H1 (cell line): ENCODE results near the gene FTCDNL1. TPM values are rescaled to one million over a fixed set of nuclear protein-coding genes. Genes with fewer than 3 reads are reported as not detected.

ENCODE experiments used
- ASH2L ChIP-seq: fragments of 200-600, 300-600 bp; sonication (generic); IDR thresholded peaks from one replicate; pipeline ENCODE4 v1.7.1; 2017; ENCODE audit warnings: low read length
- BACH1 ChIP-seq: IDR thresholded peaks from 2 replicates; pipeline ENCODE4 v1.6.1; 2012; ENCODE audit warnings: low read length, improper control_type of control experiment
- CTCF ChIP-seq, 3 experiments: IDR thresholded peaks; 1 replicate in 2 of 3; 2 replicates in 1 of 3; pipeline versions ENCODE4 v1.5.1 to v1.6.1; 2011; ENCODE audit warnings: low read length in 3 of 3, mild to moderate bottlenecking in 3 of 3, inconsistent platforms in 2 of 3, low read depth in 1 of 3, moderate library complexity in 1 of 3; ENCODE audit not compliant: insufficient read depth in 1 of 3; ENCODE audit errors: control extremely low read depth in 1 of 3
- PHF8 ChIP-seq: fragments of 200-600 bp; sonication (generic); conservative IDR thresholded peaks from 2 replicates; pipeline ENCODE4 v1.7.1; 2012; ENCODE audit warnings: low read depth, mild to moderate bottlenecking, inconsistent platforms, low read length, moderate library complexity
- RAD21 ChIP-seq, 2 experiments: IDR thresholded peaks in 1 of 2; conservative IDR thresholded peaks in 1 of 2; 2 replicates each; pipeline ENCODE4 v1.6.1; 2011; ENCODE audit warnings: low read depth in 2 of 2, low read length in 2 of 2, improper control_type of control experiment in 1 of 2, inconsistent platforms in 1 of 2, mild to moderate bottlenecking in 1 of 2, moderate library complexity in 1 of 2
- SP2 ChIP-seq: IDR thresholded peaks from 2 replicates; pipeline ENCODE4 v1.6.1; 2012; ENCODE audit warnings: mild to moderate bottlenecking, low read length, inconsistent platforms
- SUZ12 ChIP-seq: fragments of 200-600 bp; sonication (generic); IDR thresholded peaks from 2 replicates; pipeline ENCODE4 v1.6.1; 2012; ENCODE audit warnings: mild to moderate bottlenecking, inconsistent platforms, low read length, moderate library complexity, mixed read lengths
- polyA plus RNA-seq, 7 experiments: library from polyadenylated mRNA; depleted of rRNA in 3 of 7; stranded (reverse) in 5 of 7; unstranded in 2 of 7; fragments of >200 nt in 5 of 7; fragments of 200-250 nt in 2 of 7; gene quantifications; 1 replicate in 5 of 7; 2 replicates in 1 of 7; 4 replicates in 1 of 7; pipeline versions ENCODE4 v1.2.1 to v1.2.3, GENCODE V29; 2011 to 2013; ENCODE audit warnings: missing spikeins in 2 of 7, mixed read lengths in 2 of 7
- total RNA-seq: library from RNA; stranded (reverse); fragmentation: NEBNext Ultra II Directional; extraction: Animal tissue kit (Norgen Biotek cat#: 25700); gene quantifications from 2 replicates; pipeline ENCODE4 v1.2.1, GENCODE V29; 2021
- TF ChIP-seq, protein P1 (sequence below): IDR thresholded peaks from 2 replicates; pipeline ENCODE4 v1.6.1; 2011; ENCODE audit warnings: low read depth, mild to moderate bottlenecking, low read length; ENCODE audit not compliant: insufficient read depth

The FTCDNL1 gene
- total and polyA plus RNA-seq, 2 of the 8 experiments (the other 6 are each of a cell fraction or from before 2014, with no cell fraction given), result 0.41 to 0.97 TPM

DNA sequence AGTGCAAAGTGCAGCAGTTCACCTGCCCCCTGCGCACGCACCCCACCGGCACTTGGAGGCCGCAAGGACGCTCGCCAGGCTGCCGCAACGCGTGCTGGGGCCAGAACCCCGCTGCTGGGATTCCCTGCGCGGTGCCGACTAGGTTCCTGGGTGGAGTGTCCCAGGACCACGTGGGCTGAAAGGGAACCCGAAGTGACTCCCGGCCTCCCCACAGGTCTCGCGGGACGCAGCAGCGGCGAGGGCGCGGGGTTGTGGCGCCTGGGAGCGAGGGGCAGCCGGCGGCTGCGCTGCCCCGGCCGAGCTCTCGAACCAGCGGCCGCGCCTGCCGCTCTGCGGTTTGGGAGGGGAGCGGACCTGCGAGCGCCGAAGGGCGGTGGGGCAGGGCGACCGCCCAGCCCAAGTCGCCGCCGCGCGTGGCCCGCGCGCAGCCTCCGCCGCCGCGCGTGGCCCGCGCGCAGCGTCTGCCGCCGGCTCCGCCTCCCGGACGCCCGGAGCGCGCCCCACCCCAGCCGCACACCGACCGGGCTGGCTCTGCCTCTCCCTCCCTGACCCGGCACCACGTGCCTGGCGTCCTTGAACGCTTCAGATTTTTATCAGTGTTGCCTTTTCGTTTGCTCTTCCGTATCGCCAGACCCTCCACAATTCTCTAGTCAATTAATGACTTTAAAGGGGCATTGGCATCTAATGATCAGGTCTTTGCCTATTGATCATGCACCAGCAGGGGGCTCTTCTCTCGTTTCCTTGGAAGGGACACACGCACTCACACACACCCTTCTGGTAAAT is at the start of gene FTCDNL1 (continued):
- TF ChIP-seq PHF8, result peak; percentile 61; the same call in 1 of the 2 replicates
- peak; percentile 83 for TF ChIP-seq ASH2L
- TF ChIP-seq BACH1, result 0 out of 2 replicates have a peak, but pooled peaks have one; percentile 6
- peak; percentile 4 to 52 (median 44) for TF ChIP-seq CTCF (IDR thresholded peaks at IDR 0.05; ENCODE audit: control extremely low read depth in 1 of 3, insufficient read depth in 1 of 3, low read depth in 1 of 3, low read length in 3 of 3)
- TF ChIP-seq RAD21 (IDR thresholded peaks at IDR 0.05 in 1 of 2, conservative IDR thresholded peaks at IDR 0.05 in 1 of 2; ENCODE audit: low read depth in 2 of 2, low read length in 2 of 2), result peak; percentile 16 to 60; a peak in 3 of 4 replicates
- no peak for TF ChIP-seq SP2
- TF ChIP-seq, protein P1, sequence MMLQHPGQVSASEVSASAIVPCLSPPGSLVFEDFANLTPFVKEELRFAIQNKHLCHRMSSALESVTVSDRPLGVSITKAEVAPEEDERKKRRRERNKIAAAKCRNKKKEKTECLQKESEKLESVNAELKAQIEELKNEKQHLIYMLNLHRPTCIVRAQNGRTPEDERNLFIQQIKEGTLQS, result no peak
- TF ChIP-seq SUZ12, result no peak; the same call in 1 of the 2 replicates
